HepG2 (cell line): ENCODE measurements around the gene PLD1. TPM values are rescaled to one million over a fixed set of nuclear protein-coding genes. Genes with fewer than 3 reads are reported as not detected.

Experiments used
- ARID5B ChIP-seq: IDR thresholded peaks from 2 replicates; pipeline ENCODE4 v1.4.0; 2020; ENCODE audit warnings: mild to moderate bottlenecking, missing genetic modification reagents
- CREB1 ChIP-seq, 2 experiments: fragments of 450-650 bp in 1 of 2; IDR thresholded peaks; 2 replicates each; pipeline ENCODE4 v1.6.1; 2016 to 2017; ENCODE audit warnings: control low read depth in 1 of 2, mild to moderate bottlenecking in 1 of 2, missing compliant biosample characterization in 1 of 2, missing genetic modification characterization in 1 of 2
- FOSL2 ChIP-seq: sonication (generic); formaldehyde crosslinking; IDR thresholded peaks from 2 replicates; pipeline ENCODE4 v1.4.0; 2020; ENCODE audit warnings: missing genetic modification reagents
- FOXO4 ChIP-seq: sonication (generic); formaldehyde crosslinking; conservative IDR thresholded peaks from 2 replicates; pipeline ENCODE4 v1.8.1; 2023; ENCODE audit warnings: missing genetic modification reagents
- GATA4 ChIP-seq: sonication (generic); IDR thresholded peaks from 2 replicates; pipeline ENCODE4 v1.6.1; 2016; ENCODE audit warnings: antibody characterized with exemption, low read depth, borderline replicate concordance
- HMGA1 ChIP-seq: sonication (generic); formaldehyde crosslinking; conservative IDR thresholded peaks from 2 replicates; pipeline ENCODE4 v1.4.0; 2020; ENCODE audit warnings: missing genetic modification reagents
- HOXA7 ChIP-seq: sonication (generic); formaldehyde crosslinking; IDR thresholded peaks from 2 replicates; pipeline ENCODE4 v1.8.1; 2022; ENCODE audit warnings: mild to moderate bottlenecking, missing genetic modification reagents, moderate library complexity
- IRF9 ChIP-seq: sonication (generic); formaldehyde crosslinking; IDR thresholded peaks from 2 replicates; pipeline ENCODE4 v1.8.0; 2022; ENCODE audit warnings: missing genetic modification reagents, mild to moderate bottlenecking, borderline replicate concordance
- KDM2A ChIP-seq: sonication (generic); formaldehyde crosslinking; IDR thresholded peaks from 2 replicates; pipeline ENCODE4 v1.4.0; 2020; ENCODE audit warnings: low read depth, missing genetic modification reagents, borderline replicate concordance
- POGZ ChIP-seq: sonication (generic); formaldehyde crosslinking; IDR thresholded peaks from 2 replicates; pipeline ENCODE4 v1.4.0; 2020; ENCODE audit warnings: mild to moderate bottlenecking, missing genetic modification reagents
- YEATS4 ChIP-seq: sonication (generic); formaldehyde crosslinking; IDR thresholded peaks from 2 replicates; pipeline ENCODE4 v1.4.0; 2020; ENCODE audit warnings: missing genetic modification reagents, borderline replicate concordance
- ZBTB3 ChIP-seq: sonication (generic); formaldehyde crosslinking; IDR thresholded peaks from 2 replicates; pipeline ENCODE4 v1.4.0; 2020; ENCODE audit warnings: low read depth, mild to moderate bottlenecking, moderate library complexity, missing genetic modification reagents, borderline replicate concordance
- ZFP82 ChIP-seq: sonication (generic); formaldehyde crosslinking; IDR thresholded peaks from 2 replicates; pipeline ENCODE4 v1.5.1; 2020; ENCODE audit warnings: mild to moderate bottlenecking, missing genetic modification reagents, borderline replicate concordance
- ZNF350 ChIP-seq: sonication (generic); formaldehyde crosslinking; IDR thresholded peaks from 2 replicates; pipeline ENCODE4 v1.4.0; 2020; ENCODE audit warnings: mild to moderate bottlenecking, low read depth, missing genetic modification reagents, borderline replicate concordance
- ZNF367 ChIP-seq: sonication (generic); formaldehyde crosslinking; IDR thresholded peaks from 2 replicates; pipeline ENCODE4 v1.4.0; 2020; ENCODE audit warnings: missing genetic modification reagents, borderline replicate concordance
- ZNF510 ChIP-seq: sonication (generic); formaldehyde crosslinking; IDR thresholded peaks from 2 replicates; pipeline ENCODE4 v1.4.0; 2020; ENCODE audit warnings: low read depth, mild to moderate bottlenecking, missing genetic modification reagents
- ZNF543 ChIP-seq: sonication (generic); formaldehyde crosslinking; IDR thresholded peaks from 2 replicates; pipeline ENCODE4 v1.4.0; 2020; ENCODE audit warnings: mild to moderate bottlenecking, missing genetic modification reagents
- ZNF598 ChIP-seq: sonication (generic); formaldehyde crosslinking; IDR thresholded peaks from 2 replicates; pipeline ENCODE4 v1.5.1; 2020; ENCODE audit warnings: mild to moderate bottlenecking, missing genetic modification reagents, borderline replicate concordance
- ZNF704 ChIP-seq: sonication (generic); formaldehyde crosslinking; IDR thresholded peaks from 2 replicates; pipeline ENCODE4 v1.8.1; 2023; ENCODE audit warnings: mild to moderate bottlenecking, inconsistent platforms, moderate library complexity, missing genetic modification reagents, borderline replicate concordance
- ZNF747 ChIP-seq: sonication (generic); formaldehyde crosslinking; IDR thresholded peaks from 2 replicates; pipeline ENCODE4 v1.8.1; 2023; ENCODE audit warnings: missing genetic modification reagents, mild to moderate bottlenecking, borderline replicate concordance
- polyA plus RNA-seq, 8 experiments: library from polyadenylated mRNA; depleted of rRNA in 3 of 8; stranded (reverse) in 7 of 8; unstranded in 1 of 8; fragments of >200 nt; fragmentation: Illumina TruSeq in 4 of 8; extraction: Trizol in 4 of 8; gene quantifications; 2 replicates each; pipeline versions ENCODE4 v1.2.1 to v1.2.3, GENCODE V29; 2011 to 2016; ENCODE audit warnings: low read depth in 4 of 8, missing spikeins in 1 of 8, mixed read lengths in 1 of 8; ENCODE audit not compliant: insufficient read depth in 1 of 8
- total RNA-seq, 5 experiments: library from RNA; depleted of rRNA; stranded (reverse); fragments of >200 nt; fragmentation: Illumina TruSeq; extraction: Trizol; gene quantifications; 2 replicates each; pipeline ENCODE4 v1.2.3, GENCODE V29; 2016; ENCODE audit warnings: low read depth in 1 of 5

Gene PLD1
- total and polyA plus RNA-seq, 2 of the 13 experiments (the other 11 are each of a cell fraction or from before 2014, with no cell fraction given), result 27.1 to 59.4 TPM

GRCh38 chr3:171829841-171830517, 19.7 kb upstream of the PLD1 start (continued):
- 0 out of 2 replicates have a peak, but pooled peaks have one; percentile 63 for TF ChIP-seq ZNF747 (CRISPR knock-in tag)
- TF ChIP-seq POGZ (CRISPR knock-in tag), result peak; percentile 82
- no peak for TF ChIP-seq ZNF598 (CRISPR knock-in tag)
- peak; percentile 53; the same call in 1 of the 2 replicates for TF ChIP-seq ZNF510 (CRISPR knock-in tag)
- 0 out of 2 replicates have a peak, but pooled peaks have one; percentile 8 for TF ChIP-seq ZNF543 (CRISPR knock-in tag)
- TF ChIP-seq GATA4, result no peak
- TF ChIP-seq FOSL2 (CRISPR knock-in tag), result peak; percentile 80
- peak; percentile 88 for TF ChIP-seq ARID5B (CRISPR knock-in tag)
- no peak for TF ChIP-seq IRF9 (CRISPR knock-in tag)
- TF ChIP-seq HOXA7 (CRISPR knock-in tag), result no peak
- TF ChIP-seq HMGA1 (CRISPR knock-in tag), result no peak
- no peak for TF ChIP-seq CREB1 (IDR thresholded peaks at IDR 0.05)
- TF ChIP-seq CREB1 (CRISPR knock-in tag; IDR thresholded peaks at IDR 0.05), result no peak
- 0 out of 2 replicates have a peak, but pooled peaks have one; percentile 86 for TF ChIP-seq FOXO4 (CRISPR knock-in tag)
- TF ChIP-seq ZNF350 (CRISPR knock-in tag), result peak; percentile 75; the same call in 1 of the 2 replicates
- TF ChIP-seq ZBTB3, result no peak
- TF ChIP-seq YEATS4 (CRISPR knock-in tag), result no peak
- TF ChIP-seq ZNF704 (CRISPR knock-in tag), result no peak
- TF ChIP-seq ZNF367, result no peak
- peak; percentile 74; the same call in 1 of the 2 replicates for TF ChIP-seq KDM2A (CRISPR knock-in tag)
- TF ChIP-seq ZFP82 (CRISPR knock-in tag), result no peak
